ENCODE results near the gene TDRKH. TPM values are rescaled to one million over a fixed set of nuclear protein-coding genes. Genes with fewer than 3 reads are reported as not detected.

TDRKH gene
- total RNA-seq, 2 experiments from 2014 or later = 10.2 to 21.1 TPM

DNA sequence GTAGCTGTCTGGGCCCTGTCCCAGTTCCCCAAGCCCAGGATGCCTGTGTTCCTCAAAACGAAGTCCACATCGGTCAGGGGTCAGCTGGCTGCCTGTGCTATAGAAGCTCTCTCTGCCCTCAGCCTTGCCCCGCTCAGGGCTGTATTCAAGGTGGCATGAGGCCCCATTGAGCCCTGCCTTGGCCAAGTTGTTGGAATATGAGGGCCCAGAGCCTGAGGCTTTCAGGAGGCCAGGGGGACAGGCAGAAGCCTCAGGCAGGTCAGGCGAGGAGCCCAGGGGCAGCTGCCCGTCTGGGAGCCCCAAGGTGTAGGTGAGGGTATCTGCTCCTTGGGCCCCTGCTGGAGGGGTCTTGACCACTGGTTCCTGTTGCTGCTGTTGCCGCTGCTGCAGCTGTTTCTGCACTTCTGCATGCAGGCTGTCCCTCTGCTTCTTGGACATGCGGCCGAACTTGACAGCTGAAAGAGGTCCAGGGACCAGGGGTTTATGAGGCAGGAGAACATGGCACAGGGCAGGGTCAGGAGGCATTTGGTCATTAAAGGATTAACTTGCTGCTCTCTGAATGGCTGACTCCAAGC, 24.8 kb upstream of the TDRKH start:
- ChIA-PET POLR2A (no interaction called here), CTCF (ENCODE audit: unreplicated experiment) (no interaction called here)
- Histone ChIP-seq H3K79me2 (ENCODE audit: insufficient read depth, low read depth, low read length) (no peaks in the 10 kb centered on the region), H3K36me3 (ENCODE audit: insufficient read depth, low read length) (no peaks in the 10 kb centered on the region), H3K9me3 (ENCODE audit: low read length) (no peaks in the 10 kb centered on the region), H3K27ac (ENCODE audit: low read depth, low read length, poor library complexity, severe bottlenecking) (no peak overlapping the region), H3K4me2 (ENCODE audit: low read length) (no peak overlapping the region), H3K9me2 (ENCODE audit: insufficient read depth, low read length) (no peaks in the 10 kb centered on the region), H4K20me1 (ENCODE audit: insufficient read depth, low read length) (no peaks in the 10 kb centered on the region), H3K4me1 (ENCODE audit: insufficient read depth, low read length, poor library complexity, severe bottlenecking) (peaks cover 10% of the 10 kb centered on the region), H3K4me3 (ENCODE audit: low read depth, low read length, poor library complexity, severe bottlenecking) (no peak overlapping the region), H2AFZ (ENCODE audit: low read length) (no peak overlapping the region)
- BruUV-seq (replicated peaks) = no TSS peak
- intact Hi-C loops (cut with micrococcal nuclease; ENCODE audit: unreplicated experiment) = no loop called here
- TF ChIP-seq CTCF (conservative IDR thresholded peaks at IDR 0.05; ENCODE audit: low read length) (no peak), EZH2phosphoT487 (IDR thresholded peaks at IDR 0.05; ENCODE audit: borderline replicate concordance, low read depth, low read length) (no peak)
- no peak for DNase-seq (ENCODE audit: low spot score)

DNA sequence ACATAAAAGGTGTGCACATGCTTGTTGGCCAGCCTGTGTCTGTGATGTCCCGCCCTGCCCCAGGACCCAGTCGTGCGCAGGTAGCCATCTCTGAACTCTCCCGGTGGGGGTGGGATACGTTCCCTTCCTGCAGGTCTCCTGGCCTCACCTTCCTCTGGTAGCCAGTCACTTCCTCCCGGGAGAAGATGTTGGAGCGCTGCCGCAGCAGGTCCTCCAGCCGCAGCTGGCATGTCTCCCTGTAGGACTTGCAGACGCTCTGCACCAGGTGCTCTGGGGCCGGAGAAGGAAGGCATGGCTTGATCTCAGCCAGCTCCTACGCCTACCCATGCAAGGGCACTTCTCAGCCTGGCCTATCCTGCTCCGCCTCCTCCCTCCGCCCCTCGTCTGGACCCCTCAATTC, 24.1 kb upstream of the TDRKH start:
- no peak for DNase-seq (ENCODE audit: low spot score)

More for the DNA sequence above, 24.1 kb upstream of the TDRKH start:
- H3K4me2 ChIP-seq (ENCODE audit: low read length) = no peak overlapping the region
- no peaks in the 10 kb centered on the region for H3K9me3 ChIP-seq (ENCODE audit: low read length)
- H3K36me3 ChIP-seq (ENCODE audit: insufficient read depth, low read length) = no peaks in the 10 kb centered on the region
- H2AFZ ChIP-seq (ENCODE audit: low read length) = no peak overlapping the region
- ChIA-PET CTCF (ENCODE audit: unreplicated experiment) (no interaction called here), POLR2A (no interaction called here)
- H3K27ac ChIP-seq (ENCODE audit: low read depth, low read length, poor library complexity, severe bottlenecking) = no peak overlapping the region
- peaks cover 10% of the 10 kb centered on the region for H3K4me1 ChIP-seq (ENCODE audit: insufficient read depth, low read length, poor library complexity, severe bottlenecking)
- BruUV-seq (replicated peaks) = no TSS peak
- H3K4me3 ChIP-seq (ENCODE audit: low read depth, low read length, poor library complexity, severe bottlenecking) = no peak overlapping the region
- no peak for TF ChIP-seq EZH2phosphoT487 (IDR thresholded peaks at IDR 0.05; ENCODE audit: borderline replicate concordance, low read depth, low read length)
- TF ChIP-seq CTCF (conservative IDR thresholded peaks at IDR 0.05; ENCODE audit: low read length) = no peak
- no peaks in the 10 kb centered on the region for H3K79me2 ChIP-seq (ENCODE audit: insufficient read depth, low read depth, low read length)
- H4K20me1 ChIP-seq (ENCODE audit: insufficient read depth, low read length) = no peaks in the 10 kb centered on the region
- H3K9me2 ChIP-seq (ENCODE audit: insufficient read depth, low read length) = no peaks in the 10 kb centered on the region
- intact Hi-C loops (cut with micrococcal nuclease; ENCODE audit: unreplicated experiment) = no loop called here

All from OCI-LY7 (cell line).